Stimulated activated CD8-positive, alpha-beta memory T cell treated with anti-CD3 and anti-CD28 coated beads, Interleukin-2, amount 100 ng/mL, for 48 hours (primary cell): ENCODE measurements around the gene FBRS.
"Not testable (repeated sequence)": the region's sequence is repeated elsewhere in the genome, so short reads cannot be mapped to it uniquely, and the experiment has no call there.

ENCODE experiments used
- DNase-seq, 2 donors: peaks; one replicate each; pipeline ENCODE4 v3.0.0-alpha.2; 2020; ENCODE audit warnings: low read depth in 2 of 2

Gene FBRS

DNA sequence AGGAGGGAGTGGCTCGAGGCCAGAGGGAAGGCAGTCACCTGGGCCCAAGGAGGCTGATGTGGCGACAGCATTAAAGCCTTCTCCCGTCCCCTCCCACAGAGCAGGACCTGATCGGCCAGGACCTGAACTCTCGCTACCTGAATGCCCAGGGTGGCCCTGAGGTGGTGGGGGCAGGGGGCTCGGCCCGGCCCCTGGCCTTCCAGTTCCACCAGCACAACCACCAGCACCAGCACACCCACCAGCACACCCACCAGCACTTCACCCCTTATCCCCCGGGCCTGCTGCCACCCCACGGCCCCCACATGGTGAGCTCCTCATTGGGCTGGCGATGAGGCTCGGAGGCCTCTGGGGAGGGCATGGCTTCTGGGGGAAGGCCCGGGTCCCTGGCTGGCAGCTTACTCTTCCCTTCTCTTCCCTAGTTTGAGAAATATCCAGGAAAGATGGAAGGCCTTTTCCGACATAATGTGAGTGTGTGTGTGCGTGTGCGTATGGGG, 6.4 kb downstream of the FBRS start:
- no peak for DNase-seq

DNA sequence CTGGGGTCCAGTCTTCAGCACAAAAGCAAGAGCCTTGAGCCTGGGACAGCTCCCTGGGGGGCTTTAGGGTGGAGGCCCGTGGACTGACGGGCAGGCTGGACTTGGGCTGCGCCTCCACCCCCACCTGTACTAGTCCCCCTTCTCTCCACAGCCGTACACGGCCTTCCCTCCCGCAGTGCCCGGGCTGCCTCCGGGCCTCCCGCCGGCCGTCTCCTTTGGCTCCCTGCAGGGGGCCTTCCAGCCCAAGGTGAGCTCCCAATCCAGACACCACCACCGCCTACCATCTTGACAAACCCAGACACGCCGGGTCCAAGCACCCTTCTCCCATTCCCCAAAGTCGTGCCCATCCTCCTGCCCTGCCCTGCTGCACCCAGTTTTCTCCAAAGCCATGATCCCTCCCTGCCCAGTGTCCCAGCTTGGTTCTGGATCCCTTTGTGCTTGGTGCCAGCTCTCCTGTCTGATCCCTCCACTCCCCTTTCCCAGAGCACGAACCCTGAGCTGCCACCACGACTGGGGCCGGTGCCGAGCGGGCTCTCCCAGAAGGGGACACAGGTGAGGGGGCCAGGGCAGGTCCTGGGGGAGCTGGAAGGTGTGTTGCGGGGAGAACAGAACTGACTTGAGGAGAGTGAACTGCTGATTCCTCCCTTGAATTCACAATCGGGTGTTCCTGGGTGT, 7.1 kb downstream of the FBRS start:
- no peak for DNase-seq

- no peak for DNase-seq
Observed at GRCh38 chr16:30665830-30666190, 7.6 kb downstream of the FBRS start.

DNA sequence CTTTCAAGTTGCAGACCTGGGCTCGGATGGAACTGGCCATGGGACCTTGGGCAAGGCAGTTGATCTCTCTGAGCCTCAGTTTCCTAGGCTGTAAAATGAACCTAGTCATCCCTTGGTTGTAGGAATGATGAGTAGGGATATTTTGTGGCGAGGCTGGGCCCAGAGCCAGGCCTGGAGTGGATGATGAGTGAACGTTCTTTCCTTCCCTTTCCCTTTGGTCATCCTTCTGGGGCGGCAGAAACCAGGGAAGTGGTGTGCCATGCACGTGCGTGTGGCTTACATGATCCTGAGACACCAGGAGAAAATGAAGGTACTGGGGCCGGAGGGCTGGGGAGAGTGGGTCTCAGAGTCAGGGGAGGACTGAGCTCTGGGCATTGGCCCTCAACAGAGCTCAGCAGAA, 8.4 kb downstream of the FBRS start:
- DNase-seq = no peak

- no peak for DNase-seq
Observed at GRCh38 chr16:30667361-30667905, 9.2 kb downstream of the FBRS start.

DNA sequence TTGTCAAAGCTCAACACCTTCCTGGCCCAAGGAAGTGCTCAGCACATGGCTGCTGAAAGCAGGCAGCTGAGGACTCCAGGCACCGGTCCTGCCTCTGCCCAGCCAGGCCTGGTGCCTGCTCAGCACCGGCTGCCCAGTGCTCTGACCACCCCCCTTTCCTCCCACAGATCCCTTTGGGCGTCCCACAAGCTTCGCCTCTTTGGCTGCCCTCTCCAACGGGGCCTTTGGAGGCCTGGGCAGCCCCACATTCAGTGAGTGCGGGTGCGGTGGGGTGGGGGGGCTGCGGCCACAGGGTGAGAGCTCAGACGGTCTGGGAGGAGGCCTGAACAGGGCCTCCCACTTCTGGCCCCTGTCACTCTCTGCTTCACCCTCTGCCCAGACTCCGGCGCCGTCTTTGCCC, 10.2 kb downstream of the FBRS start:
- no peak for DNase-seq

GRCh38 chr16:30669026-30669902, 11.0 kb downstream of the FBRS start:
- DNase-seq = no peak

- no peak for DNase-seq
Observed at GRCh38 chr16:30669903-30670824, 11.9 kb downstream of the FBRS start.

- DNase-seq = no peak
Observed at GRCh38 chr16:30675143-30675542, 16.9 kb downstream of the FBRS start.

GRCh38 chr16:30677931-30678585, 19.8 kb downstream of the FBRS start:
- no peak for DNase-seq

DNA sequence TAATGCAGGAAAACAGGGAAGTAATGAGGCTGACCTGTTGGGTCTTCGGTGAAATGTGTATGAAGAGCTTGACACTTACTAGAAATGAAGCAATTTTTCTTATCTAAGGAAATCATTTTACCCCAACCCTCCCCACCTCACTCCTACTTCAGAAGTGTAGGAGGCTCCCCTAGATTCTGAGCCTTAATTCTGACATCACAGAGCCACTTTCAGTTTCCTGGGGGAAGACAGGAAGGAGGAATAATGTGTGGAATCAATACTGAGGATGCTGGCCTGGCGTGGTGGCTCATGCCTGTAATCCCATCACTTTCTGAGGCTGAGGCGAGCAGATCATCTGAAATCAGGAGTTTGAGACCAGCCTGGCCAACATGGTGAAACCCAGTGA, 20.3 kb downstream of the FBRS start:
- DNase-seq = no peak

DNA sequence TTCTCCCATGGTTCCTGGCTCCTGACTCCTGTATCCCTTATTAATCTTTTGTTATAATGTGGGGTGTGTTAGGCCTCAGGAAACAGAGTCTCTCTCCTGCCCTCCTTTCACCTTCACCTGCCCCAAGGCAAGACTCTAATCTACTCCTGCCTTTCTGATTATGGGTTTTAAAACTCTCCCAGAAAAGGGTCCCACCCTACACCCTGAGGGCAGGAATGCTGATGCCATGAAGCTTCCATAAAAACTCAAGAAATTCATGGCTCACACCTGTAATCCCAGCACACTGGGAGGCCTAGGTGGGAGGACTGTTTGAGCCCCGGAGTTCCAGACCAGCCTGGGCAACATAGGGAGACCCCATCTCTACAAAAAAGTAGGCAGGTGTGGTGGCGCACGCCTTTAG, 22.1 kb downstream of the FBRS start:
- DNase-seq = no peak

- DNase-seq = no peak
Observed at GRCh38 chr16:30688701-30689100, 30.5 kb downstream of the FBRS start.

GRCh38 chr16:30691907-30692306, 33.7 kb downstream of the FBRS start:
- no peak for DNase-seq

- no peak for DNase-seq
Observed at GRCh38 chr16:30692396-30693064, 34.3 kb downstream of the FBRS start.

GRCh38 chr16:30694926-30695693, 36.9 kb downstream of the FBRS start:
- no peak for DNase-seq

DNA sequence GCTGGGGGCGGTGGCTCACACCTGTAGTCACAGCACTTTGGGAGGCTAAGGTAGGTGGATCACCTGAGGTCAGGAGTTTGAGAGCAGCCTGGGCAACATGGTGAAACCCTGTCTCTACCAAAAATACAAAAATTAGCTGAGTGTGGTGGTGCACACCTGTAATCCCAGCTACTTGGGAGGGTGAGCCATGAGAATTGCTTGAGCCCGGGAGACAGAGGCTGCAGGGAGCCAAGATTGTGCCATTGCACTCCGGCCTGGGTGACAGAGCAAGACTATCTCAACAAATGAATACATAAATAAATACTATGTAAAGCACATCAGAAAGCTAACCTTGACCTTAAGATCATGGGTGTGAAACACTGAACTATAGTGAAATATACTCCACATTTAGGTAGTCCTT, 38.4 kb downstream of the FBRS start:
- not testable (repeated sequence) for DNase-seq

DNA sequence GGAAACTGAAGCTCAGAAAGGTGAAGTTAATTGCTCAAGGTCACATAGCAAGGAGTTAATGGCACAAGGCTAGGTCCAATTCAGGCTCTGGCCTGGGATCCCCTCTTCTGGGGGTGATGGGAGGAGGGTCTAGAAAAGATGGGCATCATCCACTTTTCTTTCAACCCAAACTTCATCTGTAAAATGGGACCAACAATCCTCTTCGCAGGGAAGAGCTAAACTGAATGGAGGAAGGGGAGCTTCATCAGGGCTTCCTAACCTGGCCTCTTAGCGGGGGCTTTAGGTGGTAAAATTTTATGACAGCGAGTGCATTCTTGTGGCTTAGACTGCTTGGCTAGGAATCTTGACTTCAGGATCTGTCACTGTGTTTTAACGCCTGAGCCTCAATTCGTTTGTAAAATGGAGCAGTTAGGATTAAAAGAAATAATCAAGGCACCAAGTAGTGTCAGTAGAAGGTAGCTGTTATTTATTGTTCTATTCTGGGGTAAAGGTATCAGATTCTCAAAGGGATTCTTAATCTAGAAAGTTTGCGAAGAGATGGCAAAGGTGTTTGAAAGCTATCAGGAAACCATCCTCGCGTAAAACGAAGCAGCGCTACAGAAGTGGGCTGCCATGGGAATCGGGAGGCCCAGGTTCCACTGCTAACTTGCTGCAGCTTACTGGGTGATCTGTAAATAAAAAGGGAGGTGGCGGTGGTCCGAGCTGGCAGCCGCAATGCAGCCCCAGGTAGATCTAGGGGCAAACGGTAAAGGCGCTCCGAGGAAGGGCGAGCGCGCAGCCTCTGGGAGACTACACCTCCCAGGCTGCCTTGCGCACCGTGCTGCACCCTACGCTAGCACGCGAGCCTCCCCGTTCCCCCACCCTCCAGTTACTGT, 39.3 kb downstream of the FBRS start:
- no peak for DNase-seq
